ENCODE results near the gene CD86.

GRCh38 chr3:122105626-122106025 lies 50.5 kb downstream of the CD86 start:
- no peak for TF ChIP-seq CTCF (IDR thresholded peaks at IDR 0.05)
- TF ChIP-seq POLR2A (IDR thresholded peaks at IDR 0.05), result no peak

Measured in Peyer's patch (tissue), 4 donors.